Breast epithelium (tissue), 4 donors: Measurements from ENCODE around the gene GOLGA6L2. TPM values are rescaled to one million over a fixed set of nuclear protein-coding genes. Genes with fewer than 3 reads are reported as not detected.
"Not testable (repeated sequence)": the region's sequence is repeated elsewhere in the genome, so short reads cannot be mapped to it uniquely, and the experiment has no call there.

ENCODE experiments used
- DNase-seq, 2 donors: peaks; one replicate each; pipeline ENCODE4 v3.0.0-alpha.2; 2019; ENCODE audit warnings: low spot score in 2 of 2
- H3K27ac ChIP-seq, 2 donors: fragments of 200-600 bp; sonication (generic) in 1 of 2; one replicate each; pipeline ENCODE4 v1.5.1; 2016 to 2019; ENCODE audit warnings: mild to moderate bottlenecking in 1 of 2
- H3K27me3 ChIP-seq, 2 donors: fragments of 200-600 bp; sonication (generic) in 1 of 2; one replicate each; pipeline versions ENCODE4 v1.5.1 to v1.6.0; 2017 to 2019; ENCODE audit warnings: control low read depth in 1 of 2, mild to moderate bottlenecking in 1 of 2
- H3K36me3 ChIP-seq: fragments of 200-600 bp; one replicate; pipeline ENCODE4 v1.5.1; 2019
- H3K4me1 ChIP-seq, 2 donors: fragments of 200-600 bp; sonication (generic); one replicate each; pipeline ENCODE4 v1.5.1; 2016 to 2019; ENCODE audit warnings: control low read depth in 1 of 2
- H3K4me3 ChIP-seq, 3 donors: fragments of 200-600 bp; sonication (generic); 1 replicate in 2 of 3; 2 replicates in 1 of 3; pipeline ENCODE4 v1.5.1; 2016 to 2019; ENCODE audit warnings: mild to moderate bottlenecking in 3 of 3, moderate library complexity in 2 of 3
- H3K9me3 ChIP-seq, 2 donors: fragments of 200-600 bp; sonication (generic) in 1 of 2; one replicate each; pipeline ENCODE4 v1.5.1; 2016 to 2019; ENCODE audit warnings: control low read depth in 1 of 2
- POLR2A ChIP-seq: fragments of 450-650 bp; IDR thresholded peaks from one replicate; pipeline ENCODE4 v1.6.1; 2016; ENCODE audit warnings: antibody characterized with exemption, mild to moderate bottlenecking, moderate library complexity
- POLR2AphosphoS5 ChIP-seq, 3 donors: sonication (generic); formaldehyde crosslinking; IDR thresholded peaks; one replicate each; pipeline ENCODE4 v1.6.1; 2017; ENCODE audit warnings: antibody characterized with exemption in 3 of 3
- intact Hi-C: fragments of 100-400 bp; cut with DNase I; formaldehyde crosslinking; loops from one replicate; pipeline ENCODE4 v1.15.1; 2023; ENCODE audit warnings: low total_unique reads
- total RNA-seq, 3 donors: library from RNA; depleted of rRNA; stranded (reverse); fragments of >200 nt; gene quantifications; one replicate each; pipeline ENCODE4 v1.1.0, GENCODE V29; 2016
- TF ChIP-seq, protein P1 (sequence below), 3 donors: fragments of 450-650 bp; IDR thresholded peaks; one replicate each; pipeline ENCODE4 v1.5.1; 2016 to 2017; ENCODE audit warnings: antibody characterized with exemption in 3 of 3, mild to moderate bottlenecking in 3 of 3, moderate library complexity in 3 of 3

GOLGA6L2 gene
- total RNA-seq, 3 donors from 2014 or later, result not detected

- intact Hi-C loops, result no loop called here
- H3K27me3 ChIP-seq, result no peaks in the 10 kb centered on the region
- no peaks in the 10 kb centered on the region for H3K4me1 ChIP-seq
- no peak overlapping the region for H3K4me3 ChIP-seq
- peaks cover 0 to 18% of the 10 kb centered on the region in 2 donors for H3K9me3 ChIP-seq
- TF ChIP-seq POLR2A (no peak), POLR2AphosphoS5 (IDR thresholded peaks at IDR 0.05) (no peak)
- TF ChIP-seq, protein P1, sequence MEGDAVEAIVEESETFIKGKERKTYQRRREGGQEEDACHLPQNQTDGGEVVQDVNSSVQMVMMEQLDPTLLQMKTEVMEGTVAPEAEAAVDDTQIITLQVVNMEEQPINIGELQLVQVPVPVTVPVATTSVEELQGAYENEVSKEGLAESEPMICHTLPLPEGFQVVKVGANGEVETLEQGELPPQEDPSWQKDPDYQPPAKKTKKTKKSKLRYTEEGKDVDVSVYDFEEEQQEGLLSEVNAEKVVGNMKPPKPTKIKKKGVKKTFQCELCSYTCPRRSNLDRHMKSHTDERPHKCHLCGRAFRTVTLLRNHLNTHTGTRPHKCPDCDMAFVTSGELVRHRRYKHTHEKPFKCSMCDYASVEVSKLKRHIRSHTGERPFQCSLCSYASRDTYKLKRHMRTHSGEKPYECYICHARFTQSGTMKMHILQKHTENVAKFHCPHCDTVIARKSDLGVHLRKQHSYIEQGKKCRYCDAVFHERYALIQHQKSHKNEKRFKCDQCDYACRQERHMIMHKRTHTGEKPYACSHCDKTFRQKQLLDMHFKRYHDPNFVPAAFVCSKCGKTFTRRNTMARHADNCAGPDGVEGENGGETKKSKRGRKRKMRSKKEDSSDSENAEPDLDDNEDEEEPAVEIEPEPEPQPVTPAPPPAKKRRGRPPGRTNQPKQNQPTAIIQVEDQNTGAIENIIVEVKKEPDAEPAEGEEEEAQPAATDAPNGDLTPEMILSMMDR (IDR thresholded peaks at IDR 0.05), result no peak
- no peak overlapping the region for H3K27ac ChIP-seq
- no peaks in the 10 kb centered on the region for H3K36me3 ChIP-seq
- no peak for DNase-seq
Observed at GRCh38 chr15:23402544-23402943, 44.5 kb downstream of the GOLGA6L2 start.

DNA sequence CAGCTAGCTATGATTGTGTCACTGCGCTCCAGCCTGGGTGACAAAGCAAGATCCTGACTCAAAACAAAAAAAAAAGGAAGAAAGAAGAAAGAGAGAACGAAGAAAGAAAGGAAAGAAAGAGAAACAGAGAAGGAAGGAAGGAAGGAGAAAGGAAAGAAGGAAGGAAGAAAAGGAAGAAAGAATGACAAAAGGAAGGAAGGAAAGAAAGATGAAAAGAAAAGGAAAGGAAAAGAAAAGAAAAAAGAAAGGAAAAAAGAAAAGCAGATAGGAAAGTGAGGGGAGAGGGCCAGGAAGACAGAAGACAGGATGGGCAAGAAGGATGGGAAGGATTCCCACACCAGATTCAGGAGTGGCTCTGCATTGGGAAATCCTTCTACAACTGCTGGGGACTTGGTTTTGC lies 44.9 kb downstream of the GOLGA6L2 start:
- Histone ChIP-seq H3K27ac (no peak overlapping the region), H3K4me3 (no peak overlapping the region), H3K9me3 (peaks cover 0 to 18% of the 10 kb centered on the region in 2 donors), H3K36me3 (no peaks in the 10 kb centered on the region), H3K4me1 (no peaks in the 10 kb centered on the region), H3K27me3 (no peaks in the 10 kb centered on the region)
- intact Hi-C loops, result no loop called here
- TF ChIP-seq, protein P1 (IDR thresholded peaks at IDR 0.05), result no peak
- no peak for TF ChIP-seq POLR2AphosphoS5 (IDR thresholded peaks at IDR 0.05)
- TF ChIP-seq POLR2A, result no peak
- DNase-seq, result no peak

- Histone ChIP-seq H3K27ac (no peak overlapping the region), H3K36me3 (no peaks in the 10 kb centered on the region), H3K9me3 (peaks cover 0 to 13% of the 10 kb centered on the region in 2 donors), H3K4me3 (no peak overlapping the region), H3K4me1 (no peaks in the 10 kb centered on the region), H3K27me3 (no peaks in the 10 kb centered on the region)
- TF ChIP-seq, protein P1 (IDR thresholded peaks at IDR 0.05), result no peak
- TF ChIP-seq POLR2A (no peak), POLR2AphosphoS5 (IDR thresholded peaks at IDR 0.05) (no peak)
- intact Hi-C loops, result no loop called here
- DNase-seq, result no peak
Observed at GRCh38 chr15:23401627-23402026, 45.4 kb downstream of the GOLGA6L2 start.

DNA sequence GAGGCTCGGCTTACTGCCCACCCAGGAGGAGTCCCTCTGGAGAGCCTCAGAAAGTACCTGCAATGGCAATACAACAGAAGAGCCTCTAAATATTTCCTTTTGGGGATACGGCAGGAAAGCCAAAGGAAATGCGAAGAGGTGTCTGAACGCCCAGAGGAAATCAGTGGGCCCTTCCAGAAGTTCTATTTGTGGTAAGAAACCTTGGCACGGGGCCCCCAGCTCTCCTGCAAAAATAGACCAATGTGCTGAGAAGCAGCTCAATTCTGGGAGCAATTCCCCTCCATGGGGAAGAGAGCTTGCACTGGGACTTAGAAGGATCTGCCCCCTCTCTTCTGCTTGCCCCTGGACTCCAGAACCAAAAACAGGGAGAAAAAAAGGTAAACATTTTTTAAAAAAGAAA lies 47.8 kb downstream of the GOLGA6L2 start:
- H3K4me1 ChIP-seq, H3K9me3 ChIP-seq, DNase-seq, H3K27ac ChIP-seq, H3K27me3 ChIP-seq, H3K4me3 ChIP-seq, H3K36me3 ChIP-seq, intact Hi-C loops: not testable (repeated sequence)

DNA sequence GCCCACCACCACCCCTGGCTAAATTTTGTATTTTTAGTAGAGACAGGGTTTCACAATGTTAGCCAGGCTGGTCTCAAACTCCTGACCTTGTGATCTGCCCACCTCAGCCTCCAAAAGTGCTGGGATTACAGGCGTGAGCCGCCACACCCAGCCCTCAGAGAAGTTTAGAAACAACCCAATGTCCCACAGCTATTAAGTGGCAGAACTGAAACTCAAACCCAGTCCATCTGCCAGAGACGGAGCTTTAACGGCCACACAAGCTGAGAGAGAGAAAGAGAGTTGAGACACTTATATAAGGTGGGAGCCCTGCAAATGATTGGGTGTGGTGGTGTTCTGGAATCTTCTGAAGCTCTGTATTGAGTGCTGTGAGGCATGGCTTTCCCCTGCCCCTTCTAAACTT lies 48.7 kb downstream of the GOLGA6L2 start:
- DNase-seq, H3K27ac ChIP-seq, H3K9me3 ChIP-seq, H3K4me3 ChIP-seq, intact Hi-C loops, H3K27me3 ChIP-seq, H3K36me3 ChIP-seq, H3K4me1 ChIP-seq: not testable (repeated sequence)

GRCh38 chr15:23397779-23398178 lies 49.3 kb downstream of the GOLGA6L2 start:
- Histone ChIP-seq H3K4me3 (no peak overlapping the region), H3K4me1 (no peaks in the 10 kb centered on the region), H3K36me3 (no peaks in the 10 kb centered on the region), H3K27me3 (no peaks in the 10 kb centered on the region), H3K9me3 (no peaks in the 10 kb centered on the region), H3K27ac (no peak overlapping the region)
- no peak for DNase-seq
- intact Hi-C loops, result no loop called here
- no peak for TF ChIP-seq POLR2AphosphoS5 (IDR thresholded peaks at IDR 0.05)
- TF ChIP-seq POLR2A, result no peak
- TF ChIP-seq, protein P1 (IDR thresholded peaks at IDR 0.05), result no peak
